Smooth muscle cell (in vitro differentiated cells): ENCODE results near the gene NSG1. TPM values are rescaled to one million over a fixed set of nuclear protein-coding genes. Genes with fewer than 3 reads are reported as not detected.

Experiments
- DNase-seq: peaks from one replicate; lab custom pipeline; 2025; ENCODE audit not compliant: unreplicated experiment; lab: John Stamatoyannopoulos, UW
- H2AFZ ChIP-seq: fragments of 200-600 bp; sonication (generic); 2 replicates; pipeline ENCODE4 v1.6.0; 2016; ENCODE audit warnings: antibody characterized with exemption, low read depth, mild to moderate bottlenecking
- H3F3A ChIP-seq: fragments of 200-600 bp; sonication (generic); 2 replicates; pipeline ENCODE4 v1.6.0; 2017; ENCODE audit warnings: antibody characterized with exemption, low read depth
- H3K27ac ChIP-seq: fragments of 200-600 bp; sonication (generic); 2 replicates; pipeline ENCODE4 v1.5.1; 2016; ENCODE audit warnings: low read depth, mild to moderate bottlenecking
- H3K27me3 ChIP-seq: fragments of 200-600 bp; sonication (generic); 2 replicates; pipeline ENCODE4 v1.6.1; 2016; ENCODE audit warnings: low read depth, mild to moderate bottlenecking
- H3K36me3 ChIP-seq: fragments of 200-600 bp; sonication (generic); 2 replicates; pipeline ENCODE4 v1.5.1; 2016; ENCODE audit warnings: low read depth
- H3K4me1 ChIP-seq: fragments of 200-600 bp; sonication (generic); 2 replicates; pipeline ENCODE4 v1.5.1; 2016; ENCODE audit warnings: low read depth
- H3K4me2 ChIP-seq: fragments of 200-600 bp; sonication (generic); 2 replicates; pipeline ENCODE4 v1.6.0; 2016; ENCODE audit warnings: mild to moderate bottlenecking
- H3K4me3 ChIP-seq: fragments of 200-600 bp; sonication (generic); 2 replicates; pipeline ENCODE4 v1.5.1; 2016; ENCODE audit warnings: mild to moderate bottlenecking
- H3K79me2 ChIP-seq: fragments of 200-600 bp; sonication (generic); 2 replicates; pipeline ENCODE4 v1.6.0; 2016; ENCODE audit warnings: low read depth, mild to moderate bottlenecking
- H3K9ac ChIP-seq: fragments of 200-600 bp; sonication (generic); 2 replicates; pipeline ENCODE4 v1.6.0; 2016; ENCODE audit warnings: low read depth
- H3K9me3 ChIP-seq: fragments of 200-600 bp; sonication (generic); replicated peaks from 2 replicates; pipeline ENCODE4 v1.5.1; 2016; ENCODE audit warnings: low read depth
- H4K20me1 ChIP-seq: fragments of 200-600 bp; sonication (generic); 2 replicates; pipeline ENCODE4 v1.6.0; 2016; ENCODE audit warnings: low read depth
- WGBS: methylation state at CpG from one replicate; pipeline ENCODE4 v1.1.7; 2016; ENCODE audit warnings: low lambda C conversion rate; 5-methylcytosine and 5-hydroxymethylcytosine counted together
- polyA plus RNA-seq: library from polyadenylated mRNA; unstranded; fragments of >200 nt; fragmentation: Nextera tagmentation; extraction: Ambion mirVana; gene quantifications from 2 replicates; pipeline ENCODE4 v1.2.1, GENCODE V29; 2016
- total RNA-seq: library from RNA; depleted of rRNA; stranded (reverse); fragments of >200 nt; gene quantifications from 2 replicates; pipeline ENCODE4 v1.2.3, GENCODE V29; 2014
- TF ChIP-seq, protein P1 (sequence below): fragments of 200-600 bp; sonication (generic); IDR thresholded peaks from 2 replicates; pipeline ENCODE4 v1.5.1; 2017; ENCODE audit warnings: borderline replicate concordance, mild to moderate bottlenecking, antibody characterized with exemption; ENCODE audit not compliant: insufficient read depth, poor library complexity, severe bottlenecking

NSG1 gene
- total and polyA plus RNA-seq, 2 experiments from 2014 or later, result 8.4 to 11.4 TPM

DNA sequence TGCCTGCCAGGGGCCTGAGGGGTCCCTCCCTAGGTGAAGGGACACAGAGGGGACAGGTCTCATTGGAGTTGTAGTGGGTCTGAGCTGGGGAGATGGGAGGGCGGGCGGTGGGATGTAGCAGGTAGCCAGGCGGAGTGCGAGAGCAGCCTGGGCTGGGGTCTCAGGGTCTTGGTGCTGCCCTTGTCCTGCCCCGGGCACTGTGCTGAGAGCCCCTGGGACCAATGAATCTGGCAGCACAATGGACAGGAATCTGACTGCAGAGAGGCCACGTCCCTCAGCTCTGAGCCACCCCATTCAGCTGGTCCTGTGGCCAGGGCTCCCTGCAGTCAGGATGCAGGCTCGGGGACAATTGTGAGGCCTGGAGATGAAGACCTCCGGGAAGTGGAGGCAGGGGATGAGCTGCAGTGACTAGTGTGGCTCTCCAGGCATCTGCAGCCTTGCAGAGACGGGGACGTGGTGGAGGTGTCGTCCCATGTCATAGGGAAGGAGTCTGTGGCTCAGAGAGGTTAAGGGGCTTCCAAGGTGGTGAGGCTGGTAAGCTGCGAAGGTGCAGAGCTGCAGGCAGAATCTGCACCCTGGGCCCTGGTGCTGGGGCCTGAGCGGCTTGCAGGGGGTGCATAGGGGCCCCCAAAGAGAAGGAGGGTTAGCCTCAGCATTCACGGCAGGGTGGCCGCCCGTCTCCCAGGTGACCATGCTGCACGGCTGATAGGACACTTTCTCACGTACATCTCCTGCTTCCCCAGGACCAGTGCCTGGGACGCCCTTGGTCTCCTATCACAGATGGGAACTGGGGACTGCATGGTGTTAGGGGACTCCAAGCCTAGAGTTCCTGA, 20.6 kb downstream of the NSG1 start:
- Histone ChIP-seq H3K4me2 (no peak overlapping the region), H4K20me1 (no peaks in the 10 kb centered on the region), H3K27me3 (no peaks in the 10 kb centered on the region), H3K4me1 (no peaks in the 10 kb centered on the region), H3K9ac (no peak overlapping the region), H3K79me2 (no peaks in the 10 kb centered on the region), H3K9me3 (no peaks in the 10 kb centered on the region), H3K36me3 (no peaks in the 10 kb centered on the region), H2AFZ (no peak overlapping the region), H3K4me3 (no peak overlapping the region), H3F3A (no peaks in the 10 kb centered on the region), H3K27ac (no peak overlapping the region)
- TF ChIP-seq, protein P1, sequence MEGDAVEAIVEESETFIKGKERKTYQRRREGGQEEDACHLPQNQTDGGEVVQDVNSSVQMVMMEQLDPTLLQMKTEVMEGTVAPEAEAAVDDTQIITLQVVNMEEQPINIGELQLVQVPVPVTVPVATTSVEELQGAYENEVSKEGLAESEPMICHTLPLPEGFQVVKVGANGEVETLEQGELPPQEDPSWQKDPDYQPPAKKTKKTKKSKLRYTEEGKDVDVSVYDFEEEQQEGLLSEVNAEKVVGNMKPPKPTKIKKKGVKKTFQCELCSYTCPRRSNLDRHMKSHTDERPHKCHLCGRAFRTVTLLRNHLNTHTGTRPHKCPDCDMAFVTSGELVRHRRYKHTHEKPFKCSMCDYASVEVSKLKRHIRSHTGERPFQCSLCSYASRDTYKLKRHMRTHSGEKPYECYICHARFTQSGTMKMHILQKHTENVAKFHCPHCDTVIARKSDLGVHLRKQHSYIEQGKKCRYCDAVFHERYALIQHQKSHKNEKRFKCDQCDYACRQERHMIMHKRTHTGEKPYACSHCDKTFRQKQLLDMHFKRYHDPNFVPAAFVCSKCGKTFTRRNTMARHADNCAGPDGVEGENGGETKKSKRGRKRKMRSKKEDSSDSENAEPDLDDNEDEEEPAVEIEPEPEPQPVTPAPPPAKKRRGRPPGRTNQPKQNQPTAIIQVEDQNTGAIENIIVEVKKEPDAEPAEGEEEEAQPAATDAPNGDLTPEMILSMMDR, result no peak
- no peak for DNase-seq
- 90% methylated on average over 19 of the region's 19 CpGs for WGBS

DNA sequence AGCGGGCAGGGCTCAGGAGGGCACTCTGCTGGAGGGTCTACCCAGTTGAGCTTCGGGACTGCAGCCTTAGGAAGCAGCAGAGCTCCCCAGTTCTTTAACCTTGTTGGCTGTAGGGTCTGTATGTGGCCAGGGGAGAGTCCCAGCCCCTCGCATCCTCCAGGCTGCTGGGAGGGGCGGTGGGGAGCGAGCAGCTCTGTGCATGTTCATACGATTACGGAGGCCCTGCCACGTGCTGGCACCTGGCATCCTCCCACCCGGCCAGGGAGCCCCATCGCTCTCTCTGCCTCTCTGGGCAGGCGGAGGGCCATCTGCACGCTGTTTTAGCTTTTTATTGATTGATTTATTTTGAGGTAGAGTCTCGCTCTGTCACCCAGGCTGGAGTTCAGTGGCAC, 21.2 kb downstream of the NSG1 start:
- TF ChIP-seq, protein P1, result no peak
- Histone ChIP-seq H3K9ac (no peak overlapping the region), H4K20me1 (no peaks in the 10 kb centered on the region), H3F3A (no peaks in the 10 kb centered on the region), H3K4me3 (no peak overlapping the region), H3K79me2 (no peaks in the 10 kb centered on the region), H3K4me2 (no peak overlapping the region), H3K27ac (no peak overlapping the region), H3K4me1 (no peaks in the 10 kb centered on the region), H2AFZ (no peak overlapping the region), H3K9me3 (no peaks in the 10 kb centered on the region), H3K27me3 (no peaks in the 10 kb centered on the region), H3K36me3 (no peaks in the 10 kb centered on the region)
- no peak for DNase-seq
- WGBS, result 89% methylated on average over 13 of the region's 13 CpGs

DNA sequence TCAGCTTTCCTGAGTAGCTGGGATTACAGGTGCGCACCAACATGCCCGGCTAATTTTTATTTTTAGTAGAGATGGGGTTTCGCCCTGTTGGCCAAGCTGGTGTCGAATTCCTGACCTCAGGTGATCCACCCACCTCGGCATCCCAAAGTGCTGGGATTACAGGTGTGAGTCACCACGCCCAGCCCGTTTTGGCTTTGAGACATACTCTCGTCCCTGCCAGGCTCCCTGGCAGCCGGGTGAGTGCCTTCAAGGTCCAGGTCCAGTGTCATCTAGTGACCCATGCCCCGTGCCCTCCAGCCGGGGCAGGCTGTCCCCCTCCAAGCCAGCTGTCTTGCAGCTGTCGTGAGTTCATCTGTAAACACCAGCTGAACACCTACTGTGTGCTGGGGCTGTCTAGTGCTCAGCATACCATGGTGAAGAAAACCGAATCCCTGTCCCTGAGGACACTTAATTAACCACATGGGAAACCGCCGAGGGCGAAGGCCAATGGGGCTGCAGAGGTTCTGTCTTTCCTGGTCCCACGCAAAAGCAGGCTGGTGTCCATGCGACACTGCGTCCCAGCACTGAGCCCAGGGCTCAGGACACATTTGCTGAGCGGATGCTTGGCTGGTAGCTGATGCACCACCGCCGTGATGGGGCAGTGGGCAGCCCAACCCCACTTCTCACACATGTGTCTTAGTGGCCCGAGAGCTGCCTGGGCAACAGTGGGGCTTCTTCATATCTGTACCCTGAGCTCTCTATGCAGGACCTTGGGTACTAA, 21.9 kb downstream of the NSG1 start:
- no peaks in the 10 kb centered on the region for H3F3A ChIP-seq
- 85% methylated on average over 23 of the region's 23 CpGs for WGBS

More for the DNA sequence above, 21.9 kb downstream of the NSG1 start:
- TF ChIP-seq, protein P1, result no peak
- Histone ChIP-seq H3K36me3 (no peaks in the 10 kb centered on the region), H3K4me1 (no peaks in the 10 kb centered on the region), H3K27ac (no peak overlapping the region), H3K79me2 (no peaks in the 10 kb centered on the region), H2AFZ (no peak overlapping the region), H3K9ac (no peak overlapping the region), H3K4me2 (no peak overlapping the region), H3K4me3 (no peak overlapping the region), H3K27me3 (no peaks in the 10 kb centered on the region), H3K9me3 (no peaks in the 10 kb centered on the region), H4K20me1 (no peaks in the 10 kb centered on the region)
- no peak for DNase-seq
